Ishikawa (cell line): ENCODE measurements around the gene BRCC3.

Source experiments
- CEBPB ChIP-seq: IDR thresholded peaks from 2 replicates; pipeline ENCODE4 v1.6.1; 2012
- CREB1 ChIP-seq: IDR thresholded peaks from 2 replicates; pipeline ENCODE4 v1.6.1; 2012; ENCODE audit warnings: low read depth
- EGR1 ChIP-seq: IDR thresholded peaks from 2 replicates; pipeline ENCODE4 v1.6.1; 2012
- EP300 ChIP-seq: IDR thresholded peaks from 2 replicates; pipeline ENCODE4 v1.6.1; 2012; ENCODE audit warnings: borderline replicate concordance
- FOXM1 ChIP-seq: IDR thresholded peaks from 2 replicates; pipeline ENCODE4 v1.6.1; 2012; ENCODE audit warnings: low read depth, borderline replicate concordance
- MAX ChIP-seq: IDR thresholded peaks from 2 replicates; pipeline ENCODE4 v1.6.1; 2012
- NFIC ChIP-seq: IDR thresholded peaks from 2 replicates; pipeline ENCODE4 v1.6.1; 2012
- RAD21 ChIP-seq: IDR thresholded peaks from 2 replicates; pipeline ENCODE4 v1.6.1; 2012; ENCODE audit warnings: low read depth
- TAF1 ChIP-seq: IDR thresholded peaks from 2 replicates; pipeline ENCODE4 v1.6.1; 2012; ENCODE audit warnings: low read depth, mild to moderate bottlenecking
- TCF12 ChIP-seq: IDR thresholded peaks from 2 replicates; pipeline ENCODE4 v1.6.1; 2012; ENCODE audit warnings: low read depth
- TEAD4 ChIP-seq: IDR thresholded peaks from 2 replicates; pipeline ENCODE4 v1.6.1; 2012
- YY1 ChIP-seq: IDR thresholded peaks from 2 replicates; pipeline ENCODE4 v1.6.1; 2012; ENCODE audit warnings: low read depth
- ZBTB7A ChIP-seq: IDR thresholded peaks from 2 replicates; pipeline ENCODE4 v1.6.1; 2012; ENCODE audit warnings: low read depth
- TF ChIP-seq, protein P1 (sequence below): IDR thresholded peaks from 2 replicates; pipeline ENCODE4 v1.6.1; 2012; ENCODE audit warnings: low read depth, mild to moderate bottlenecking
- TF ChIP-seq, protein P2 (sequence below): IDR thresholded peaks from 2 replicates; pipeline ENCODE4 v1.6.1; 2012

Gene BRCC3

GRCh38 chrX:155048977-155049619 lies 22.2 kb upstream of the BRCC3 start:
- TF ChIP-seq RAD21 (0 out of 2 replicates have a peak, but pooled peaks have one; percentile 33), TAF1 (no peak), YY1 (no peak), NFIC (no peak)

DNA sequence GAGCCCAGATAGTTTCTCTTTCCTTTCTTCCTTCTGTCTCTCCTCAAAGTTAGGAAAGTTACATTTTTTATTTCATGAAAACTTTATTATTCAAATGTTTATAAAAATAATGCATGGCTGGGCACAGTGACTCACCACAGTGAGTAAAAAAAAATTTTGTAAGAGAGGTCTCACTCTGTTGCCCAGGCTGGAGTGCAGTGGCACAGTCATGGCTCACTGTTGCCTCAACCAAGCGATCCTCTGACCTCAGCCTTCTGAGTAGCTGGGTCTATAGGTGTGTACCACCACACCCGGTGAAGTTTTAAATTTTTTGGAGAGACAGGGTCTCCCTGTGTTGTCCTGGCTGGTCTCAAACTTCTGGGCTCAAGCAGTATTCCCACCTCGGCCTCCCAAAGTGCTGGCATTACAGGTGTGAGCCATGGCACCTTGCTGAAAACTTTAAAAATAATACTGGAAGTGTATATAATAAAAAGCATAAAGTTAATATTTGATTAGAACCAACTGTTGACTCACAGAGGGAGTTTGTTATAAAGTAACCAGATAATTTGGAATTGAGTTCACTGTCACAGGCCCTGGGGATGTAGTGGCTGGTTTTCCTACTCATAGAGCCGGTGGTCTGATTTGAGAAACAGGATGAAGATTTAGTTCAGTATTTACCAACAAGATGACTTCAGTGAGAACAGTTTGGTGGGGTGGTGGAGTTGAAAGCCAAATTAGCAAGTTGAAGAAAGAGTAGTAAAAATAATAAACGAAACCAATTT lies 18.4 kb upstream of the BRCC3 start:
- TF ChIP-seq YY1 (no peak), TAF1 (no peak), NFIC (no peak), ZBTB7A (no peak), EP300 (no peak)

DNA sequence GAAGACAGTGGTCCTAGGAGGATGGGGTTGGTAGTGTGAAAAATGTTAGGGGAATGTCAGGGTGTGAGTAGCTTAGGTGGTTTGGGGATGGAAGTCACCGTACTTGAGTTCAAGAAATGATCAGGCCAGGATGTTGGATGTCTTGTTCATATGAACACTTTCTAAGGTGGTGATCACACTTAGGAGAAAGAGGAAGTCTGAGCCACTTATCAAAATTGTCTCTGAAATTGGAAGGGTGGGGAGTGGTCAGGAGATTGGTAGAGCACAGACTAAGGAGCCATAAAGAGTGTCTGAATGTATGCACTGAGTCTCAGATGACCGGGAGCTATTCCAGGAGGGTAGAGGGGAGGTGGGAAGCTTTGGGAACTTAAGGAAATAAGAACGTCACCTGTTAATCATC lies 17.7 kb upstream of the BRCC3 start:
- TF ChIP-seq NFIC = no peak
- TF ChIP-seq FOXM1 = no peak
- TF ChIP-seq RAD21 = no peak
- TF ChIP-seq ZBTB7A = no peak
- TF ChIP-seq, protein P1, sequence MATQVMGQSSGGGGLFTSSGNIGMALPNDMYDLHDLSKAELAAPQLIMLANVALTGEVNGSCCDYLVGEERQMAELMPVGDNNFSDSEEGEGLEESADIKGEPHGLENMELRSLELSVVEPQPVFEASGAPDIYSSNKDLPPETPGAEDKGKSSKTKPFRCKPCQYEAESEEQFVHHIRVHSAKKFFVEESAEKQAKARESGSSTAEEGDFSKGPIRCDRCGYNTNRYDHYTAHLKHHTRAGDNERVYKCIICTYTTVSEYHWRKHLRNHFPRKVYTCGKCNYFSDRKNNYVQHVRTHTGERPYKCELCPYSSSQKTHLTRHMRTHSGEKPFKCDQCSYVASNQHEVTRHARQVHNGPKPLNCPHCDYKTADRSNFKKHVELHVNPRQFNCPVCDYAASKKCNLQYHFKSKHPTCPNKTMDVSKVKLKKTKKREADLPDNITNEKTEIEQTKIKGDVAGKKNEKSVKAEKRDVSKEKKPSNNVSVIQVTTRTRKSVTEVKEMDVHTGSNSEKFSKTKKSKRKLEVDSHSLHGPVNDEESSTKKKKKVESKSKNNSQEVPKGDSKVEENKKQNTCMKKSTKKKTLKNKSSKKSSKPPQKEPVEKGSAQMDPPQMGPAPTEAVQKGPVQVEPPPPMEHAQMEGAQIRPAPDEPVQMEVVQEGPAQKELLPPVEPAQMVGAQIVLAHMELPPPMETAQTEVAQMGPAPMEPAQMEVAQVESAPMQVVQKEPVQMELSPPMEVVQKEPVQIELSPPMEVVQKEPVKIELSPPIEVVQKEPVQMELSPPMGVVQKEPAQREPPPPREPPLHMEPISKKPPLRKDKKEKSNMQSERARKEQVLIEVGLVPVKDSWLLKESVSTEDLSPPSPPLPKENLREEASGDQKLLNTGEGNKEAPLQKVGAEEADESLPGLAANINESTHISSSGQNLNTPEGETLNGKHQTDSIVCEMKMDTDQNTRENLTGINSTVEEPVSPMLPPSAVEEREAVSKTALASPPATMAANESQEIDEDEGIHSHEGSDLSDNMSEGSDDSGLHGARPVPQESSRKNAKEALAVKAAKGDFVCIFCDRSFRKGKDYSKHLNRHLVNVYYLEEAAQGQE = no peak
- no peak for TF ChIP-seq TCF12
- TF ChIP-seq MAX = no peak
- TF ChIP-seq YY1 = no peak
- no peak for TF ChIP-seq EGR1
- TF ChIP-seq TEAD4 = no peak
- no peak for TF ChIP-seq CREB1
- TF ChIP-seq CEBPB = no peak
- TF ChIP-seq, protein P2, sequence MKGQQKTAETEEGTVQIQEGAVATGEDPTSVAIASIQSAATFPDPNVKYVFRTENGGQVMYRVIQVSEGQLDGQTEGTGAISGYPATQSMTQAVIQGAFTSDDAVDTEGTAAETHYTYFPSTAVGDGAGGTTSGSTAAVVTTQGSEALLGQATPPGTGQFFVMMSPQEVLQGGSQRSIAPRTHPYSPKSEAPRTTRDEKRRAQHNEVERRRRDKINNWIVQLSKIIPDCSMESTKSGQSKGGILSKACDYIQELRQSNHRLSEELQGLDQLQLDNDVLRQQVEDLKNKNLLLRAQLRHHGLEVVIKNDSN = no peak
- TF ChIP-seq TAF1 = no peak

DNA sequence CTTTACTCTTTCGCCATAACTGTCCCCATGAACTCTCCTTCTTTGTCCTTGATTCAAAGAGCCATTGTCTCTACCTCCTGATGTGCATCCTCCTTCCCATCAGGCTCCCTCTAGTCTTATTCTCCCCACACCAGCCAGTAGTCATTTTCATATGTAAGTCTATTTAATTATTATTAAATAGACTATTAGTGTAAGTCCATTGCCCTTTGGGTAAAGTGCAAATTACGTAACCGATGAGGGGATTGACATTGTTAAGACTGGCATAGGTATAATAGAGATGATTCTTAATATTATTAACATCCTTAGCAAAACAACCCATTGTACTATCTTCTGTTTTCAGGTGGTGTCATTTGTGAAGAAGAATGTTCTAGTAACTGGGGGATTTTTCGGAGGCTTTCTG lies 17.1 kb upstream of the BRCC3 start:
- TF ChIP-seq EP300 (no peak), TAF1 (no peak), CEBPB (no peak), NFIC (no peak), TCF12 (no peak), FOXM1 (no peak), YY1 (no peak), CREB1 (no peak), ZBTB7A (no peak)
- TF ChIP-seq, protein P1 = no peak

GRCh38 chrX:155055494-155055893 lies 15.8 kb upstream of the BRCC3 start:
- TF ChIP-seq TEAD4 = no peak
- no peak for TF ChIP-seq ZBTB7A
- TF ChIP-seq CEBPB = no peak

DNA sequence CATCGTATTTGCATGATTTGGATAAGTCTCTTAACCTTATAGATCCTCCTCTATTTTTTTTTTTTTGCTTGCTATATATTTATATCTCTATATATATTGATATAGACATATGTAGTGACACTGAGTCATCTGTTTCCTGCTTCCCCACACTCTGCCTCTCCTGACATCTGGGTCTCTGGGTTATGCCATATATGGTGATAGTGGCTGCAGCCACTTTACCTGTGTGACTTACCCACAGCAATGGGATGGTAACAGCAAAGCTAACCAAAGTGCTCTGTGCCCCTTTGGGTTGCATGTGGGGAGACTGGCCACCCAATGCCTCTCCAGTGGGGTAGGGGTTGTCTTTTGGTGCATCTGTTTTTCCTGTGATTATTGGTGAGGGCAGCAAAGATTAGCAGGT lies 14.8 kb upstream of the BRCC3 start:
- TF ChIP-seq EGR1 = no peak
- no peak for TF ChIP-seq MAX
- no peak for TF ChIP-seq FOXM1
- no peak for TF ChIP-seq TEAD4
